ENCODE data around the gene P2RX5.
"Not testable (repeated sequence)": the region's sequence is repeated elsewhere in the genome, so short reads cannot be mapped to it uniquely, and the experiment has no call there.

P2RX5 gene, protein sequence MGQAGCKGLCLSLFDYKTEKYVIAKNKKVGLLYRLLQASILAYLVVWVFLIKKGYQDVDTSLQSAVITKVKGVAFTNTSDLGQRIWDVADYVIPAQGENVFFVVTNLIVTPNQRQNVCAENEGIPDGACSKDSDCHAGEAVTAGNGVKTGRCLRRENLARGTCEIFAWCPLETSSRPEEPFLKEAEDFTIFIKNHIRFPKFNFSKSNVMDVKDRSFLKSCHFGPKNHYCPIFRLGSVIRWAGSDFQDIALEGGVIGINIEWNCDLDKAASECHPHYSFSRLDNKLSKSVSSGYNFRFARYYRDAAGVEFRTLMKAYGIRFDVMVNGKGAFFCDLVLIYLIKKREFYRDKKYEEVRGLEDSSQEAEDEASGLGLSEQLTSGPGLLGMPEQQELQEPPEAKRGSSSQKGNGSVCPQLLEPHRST

DNA sequence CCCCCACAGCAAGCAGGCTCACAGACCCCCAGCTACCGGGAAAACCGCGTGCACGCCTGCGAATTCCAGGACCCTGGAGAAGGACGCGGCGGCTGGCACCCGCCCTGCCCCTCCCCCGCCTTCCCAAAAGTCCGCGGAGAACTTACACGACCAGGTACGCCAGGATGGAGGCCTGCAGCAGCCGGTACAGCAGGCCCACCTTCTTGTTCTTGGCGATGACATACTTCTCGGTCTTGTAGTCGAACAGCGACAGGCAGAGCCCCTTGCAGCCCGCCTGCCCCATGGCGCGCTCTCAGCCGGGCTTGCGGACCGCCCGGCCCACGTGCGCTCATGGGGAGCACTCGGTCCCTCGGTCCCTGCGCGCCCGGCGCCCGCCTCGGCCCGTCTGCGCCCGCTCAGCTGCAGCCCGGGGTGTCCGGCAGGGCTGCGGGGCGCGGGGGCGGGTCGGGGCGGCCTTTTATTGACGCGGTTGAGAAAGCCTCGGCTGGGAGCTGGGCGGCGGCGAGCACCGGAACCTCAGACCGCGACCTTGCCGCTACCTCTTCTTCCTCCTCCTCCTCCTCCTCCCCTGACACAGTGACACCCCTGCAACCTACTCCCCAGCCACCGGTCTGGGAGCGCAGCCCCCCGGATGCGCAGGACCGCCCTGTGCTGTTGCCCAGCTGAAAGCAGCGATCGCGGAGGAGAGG is at the start of gene P2RX5:
TSS of gene P2RX5 (minus strand) at position 433 of the 689 bp plus-strand sequence. CDS start at position 283, 150 bp downstream.
- peak; percentile 38 for DNase-seq

DNA sequence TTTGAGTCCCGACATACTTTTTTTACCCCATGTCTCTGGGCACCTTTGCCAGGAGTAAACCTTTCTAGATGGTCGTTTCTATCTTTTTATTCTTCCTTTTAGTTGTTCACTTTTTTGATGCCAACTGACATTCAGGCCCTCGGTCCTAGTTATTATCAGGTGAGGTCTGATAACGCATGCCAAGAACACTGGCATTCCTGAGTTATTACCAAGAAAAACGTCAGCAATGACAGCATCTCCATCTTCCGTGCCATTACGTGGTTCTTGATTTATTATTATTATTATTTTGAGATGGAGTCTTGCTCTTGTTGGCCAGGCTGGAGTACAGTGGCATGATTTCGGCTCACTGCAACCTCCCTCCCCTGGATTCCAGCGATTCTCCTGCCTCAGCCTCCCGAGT is 49.1 kb upstream of the P2RX5 start:
- DNase-seq = no peak

DNA sequence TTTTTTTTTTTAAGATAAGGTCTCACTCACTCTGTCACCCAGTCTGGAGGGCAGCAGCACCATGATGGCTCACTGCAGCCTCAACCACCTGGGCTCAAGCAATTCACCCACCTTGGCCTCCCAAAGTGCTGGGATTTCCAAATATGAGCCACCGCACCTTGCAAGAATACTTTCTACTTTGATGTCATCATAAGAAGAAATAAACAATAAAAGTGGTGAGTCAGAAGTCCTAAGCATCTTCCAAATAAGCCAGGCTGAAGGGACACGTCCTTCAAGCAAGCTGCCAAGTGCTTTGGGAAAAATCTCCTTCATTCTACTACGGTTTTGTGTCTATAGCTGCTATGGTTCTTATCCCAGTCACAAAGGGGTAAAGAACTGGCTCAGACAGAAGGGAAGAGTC is 48.1 kb upstream of the P2RX5 start:
- no peak for DNase-seq

DNA sequence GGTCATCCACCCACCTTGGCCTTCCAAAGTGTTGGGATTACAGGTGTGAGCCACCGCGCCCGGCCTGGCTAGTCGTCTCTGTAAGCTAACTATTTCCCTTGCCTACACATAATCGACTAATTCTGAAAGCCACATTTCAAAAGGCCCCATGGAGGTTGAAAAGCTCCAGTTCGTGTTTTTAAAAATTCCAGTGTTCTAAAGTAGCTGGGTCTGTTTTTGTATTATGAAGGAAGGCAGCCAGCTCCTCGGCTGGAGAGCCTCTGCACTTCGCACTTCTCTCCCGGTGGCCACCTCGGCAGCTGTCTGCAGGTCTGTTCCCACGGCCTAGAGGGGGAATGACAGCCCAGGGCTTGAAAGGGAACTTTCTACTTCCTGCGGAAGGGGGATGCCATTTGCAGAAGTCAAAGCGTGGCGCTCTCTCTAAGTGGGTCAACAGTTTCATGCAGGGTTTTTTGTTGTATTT is 44.7 kb upstream of the P2RX5 start:
- no peak for DNase-seq

DNA sequence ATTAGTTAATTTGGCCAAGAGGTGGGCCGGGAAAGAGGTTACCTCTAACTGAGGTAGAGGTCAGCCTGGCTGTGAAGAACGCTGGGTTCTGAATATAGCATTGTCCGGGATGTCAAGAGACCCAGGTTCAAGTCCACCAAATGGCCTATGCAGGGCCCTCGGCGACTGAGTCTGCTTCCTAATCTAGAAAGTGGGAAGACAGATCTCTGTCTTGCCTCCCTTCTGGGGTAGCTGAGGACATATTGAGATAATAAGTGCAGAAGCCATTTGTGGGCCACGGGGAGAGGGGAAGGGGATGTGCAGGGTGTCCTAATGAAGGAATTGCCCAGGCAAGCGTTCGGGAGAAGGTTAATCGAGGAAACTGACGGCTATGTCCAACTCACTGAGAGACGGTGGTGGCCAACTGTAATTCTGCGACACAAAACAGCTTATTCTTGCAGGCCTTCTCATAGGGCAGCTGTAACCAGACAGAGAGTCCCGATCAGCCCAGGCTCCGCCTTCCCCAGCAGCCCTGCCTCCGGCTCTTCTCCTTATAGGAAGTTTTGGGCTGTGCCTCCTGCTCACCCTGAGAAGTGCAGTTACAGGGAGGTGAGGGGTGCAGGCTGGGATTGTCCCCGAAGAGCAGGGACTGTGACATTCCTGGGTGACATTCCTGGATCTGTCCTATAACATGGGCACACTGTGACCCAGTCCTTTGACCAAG is 43.6 kb upstream of the P2RX5 start:
- DNase-seq = no peak

DNA sequence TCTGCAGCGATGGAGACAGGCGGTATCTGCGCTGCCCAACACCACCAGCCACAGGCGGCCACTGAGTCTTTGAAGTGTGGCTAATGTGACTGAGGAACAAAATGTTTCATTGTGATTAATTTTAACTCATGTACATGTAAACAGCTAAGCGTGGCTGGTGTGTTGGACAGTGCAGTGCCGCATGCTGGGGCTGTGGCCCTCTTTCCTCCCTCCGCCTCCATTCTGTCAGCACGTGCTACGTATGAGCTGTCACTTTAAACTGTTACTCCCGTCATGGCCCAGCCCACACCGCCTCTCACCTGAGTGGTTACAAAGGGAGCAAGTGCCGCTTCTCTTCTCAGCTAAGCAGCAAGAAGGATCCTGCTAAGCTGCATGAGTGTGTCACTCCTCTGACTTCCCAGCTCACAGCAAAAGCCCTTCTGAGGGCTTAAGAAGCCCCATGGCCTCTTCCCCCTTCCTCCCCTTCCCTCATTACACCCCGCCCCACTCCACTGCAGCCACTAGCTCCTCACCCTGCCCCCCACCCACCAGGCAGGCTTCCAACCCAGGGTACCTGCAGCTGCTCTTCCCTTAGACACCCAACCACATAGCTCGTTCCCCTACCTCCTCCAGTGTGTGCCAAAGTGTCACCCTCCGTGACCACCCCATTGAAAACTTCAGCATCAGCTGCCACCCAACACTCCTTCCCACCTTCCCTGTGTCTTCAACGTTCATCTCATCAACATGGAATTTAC is 42.8 kb upstream of the P2RX5 start:
- peak; percentile 78 for DNase-seq

DNA sequence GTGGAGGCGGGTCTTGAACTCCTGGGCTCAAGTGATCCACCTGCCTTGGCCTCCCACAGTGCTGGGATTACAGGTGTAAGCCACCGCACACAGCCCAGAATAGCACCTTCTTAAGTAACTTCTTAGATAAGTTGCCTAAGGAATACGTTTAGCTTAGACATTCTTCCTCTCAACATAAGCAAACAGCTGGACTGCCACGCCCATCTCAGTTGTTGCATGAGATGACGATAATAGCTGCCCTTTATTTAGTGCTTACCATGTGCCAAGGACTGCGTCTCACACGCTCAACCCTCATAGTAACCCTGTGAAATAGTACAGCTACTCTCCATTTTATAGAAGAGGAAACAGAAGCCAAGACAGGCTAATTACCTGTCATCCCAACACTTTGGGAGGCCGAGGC is 39.6 kb upstream of the P2RX5 start:
- DNase-seq = no peak

DNA sequence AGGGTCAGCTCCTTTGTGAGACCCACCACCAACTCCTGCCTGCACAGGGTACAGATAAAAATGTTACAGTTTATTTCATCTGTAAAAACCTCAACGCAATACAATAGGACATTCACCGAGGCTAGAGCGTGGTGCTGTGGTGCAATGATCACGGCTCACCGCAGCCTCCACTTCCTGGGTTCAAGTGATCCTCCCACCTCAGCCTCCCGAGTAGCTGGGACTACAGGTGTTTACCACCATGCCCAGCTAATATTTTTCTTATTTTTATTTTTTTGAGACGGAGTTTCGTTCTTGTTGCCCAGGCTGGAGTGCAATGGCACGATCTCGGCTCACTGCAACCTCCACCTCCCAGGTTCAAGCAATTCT is 38.9 kb upstream of the P2RX5 start:
- not testable (repeated sequence) for DNase-seq

DNA sequence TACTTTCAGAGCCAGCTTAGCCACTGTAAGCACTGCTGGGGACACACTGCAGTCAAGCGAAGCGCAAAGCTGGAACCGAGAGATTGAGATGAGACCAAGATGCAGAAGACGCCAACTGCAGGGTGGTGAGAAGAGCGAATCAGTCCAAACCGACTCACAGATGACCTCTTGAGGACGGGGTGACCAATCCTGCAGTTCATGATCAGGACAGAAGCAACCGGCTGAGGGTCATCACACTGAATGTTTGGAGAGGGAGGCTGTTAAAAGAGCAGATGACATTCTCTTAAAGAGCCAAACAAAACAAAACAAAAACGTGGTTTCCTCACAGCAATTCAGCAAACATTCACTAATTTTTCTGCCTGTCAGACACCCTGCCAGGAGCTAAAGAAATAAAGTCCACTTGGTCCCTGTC is 36.3 kb upstream of the P2RX5 start:
- no peak for DNase-seq

DNA sequence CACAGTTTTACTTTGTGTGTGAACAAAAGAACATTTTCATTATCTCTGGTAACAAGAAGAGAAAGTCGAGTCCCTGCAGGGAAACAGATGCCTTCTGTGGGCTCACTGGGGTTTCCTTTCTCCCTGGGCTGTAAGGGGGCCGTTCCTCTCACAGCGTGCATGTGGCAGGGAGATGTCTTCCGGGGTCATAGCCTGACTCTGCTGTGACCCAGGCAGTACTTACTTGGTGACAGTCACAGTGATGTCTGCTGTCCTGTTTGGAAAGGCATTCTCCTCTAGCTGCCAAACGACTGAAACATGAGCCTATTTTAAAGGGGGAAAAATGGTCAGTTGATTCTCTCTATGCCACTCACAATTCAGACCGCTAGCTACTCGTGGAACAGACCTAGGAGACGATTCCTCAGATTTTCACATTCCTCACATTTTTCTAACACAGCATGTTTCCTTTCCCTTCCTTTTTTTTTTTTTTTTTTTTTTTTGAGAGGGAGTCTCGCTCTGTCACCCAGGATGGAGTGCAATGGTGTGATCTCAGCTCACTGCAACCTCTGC is 35.0 kb upstream of the P2RX5 start:
- no peak for DNase-seq

DNA sequence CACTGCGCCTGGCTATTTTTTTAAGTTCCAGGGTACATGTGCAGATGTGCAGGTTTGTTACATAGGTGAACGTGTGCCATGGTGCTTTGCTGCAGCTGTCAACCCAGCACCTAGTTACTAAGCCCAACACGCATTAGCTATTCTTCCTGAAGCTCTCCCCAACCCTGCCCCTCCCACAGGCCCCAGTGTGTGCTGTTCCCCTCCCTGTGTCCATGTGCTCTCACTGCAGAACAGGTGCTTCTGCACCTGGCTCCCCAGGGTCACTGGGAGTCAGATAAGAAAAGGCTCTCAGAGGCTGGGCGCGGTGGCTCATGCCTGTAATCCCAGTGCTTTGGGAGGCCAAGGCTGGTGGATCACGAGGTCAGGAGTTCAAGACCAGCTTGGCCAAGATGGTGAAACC is 33.9 kb upstream of the P2RX5 start:
- DNase-seq = no peak

DNA sequence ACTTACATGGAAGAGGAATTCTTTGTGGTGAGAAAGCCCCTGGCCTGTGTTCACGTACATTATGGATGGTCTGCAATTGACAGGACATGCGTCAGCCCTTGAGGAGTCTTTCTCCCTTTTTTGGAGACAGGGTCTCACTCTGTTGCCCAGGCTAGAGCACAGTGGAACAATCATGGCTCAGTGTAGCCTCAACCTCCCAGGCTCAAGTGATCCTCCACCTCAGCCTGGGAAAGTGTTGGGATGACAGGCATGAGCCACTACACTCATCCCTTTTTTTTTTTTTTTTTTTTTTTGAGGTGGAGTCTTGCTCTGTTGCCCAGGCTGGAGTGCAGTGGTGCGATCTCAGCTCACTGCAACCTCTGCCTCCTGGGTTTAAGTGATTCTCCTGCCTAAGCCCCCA is 32.1 kb upstream of the P2RX5 start:
- not testable (repeated sequence) for DNase-seq

DNA sequence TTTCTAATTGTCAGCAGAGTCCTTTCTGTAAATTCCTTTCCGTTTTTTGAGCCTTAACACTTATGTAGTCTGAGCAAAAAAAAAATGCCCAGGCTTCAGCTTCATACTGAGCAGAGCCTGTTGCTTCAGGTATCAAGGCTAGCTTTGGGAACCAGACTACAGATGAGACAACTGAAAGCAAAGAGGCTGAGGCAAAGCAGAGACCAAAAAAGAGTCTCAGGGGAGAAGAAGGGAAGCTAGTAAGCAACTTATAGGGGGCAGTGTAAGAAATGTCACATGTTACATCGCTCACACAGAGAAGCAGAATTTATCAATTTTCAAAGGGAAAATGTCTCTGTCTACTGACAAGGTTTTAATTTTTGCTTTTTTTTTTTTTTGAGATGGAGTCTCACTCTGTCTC is 31.1 kb upstream of the P2RX5 start:
- no peak for DNase-seq

DNA sequence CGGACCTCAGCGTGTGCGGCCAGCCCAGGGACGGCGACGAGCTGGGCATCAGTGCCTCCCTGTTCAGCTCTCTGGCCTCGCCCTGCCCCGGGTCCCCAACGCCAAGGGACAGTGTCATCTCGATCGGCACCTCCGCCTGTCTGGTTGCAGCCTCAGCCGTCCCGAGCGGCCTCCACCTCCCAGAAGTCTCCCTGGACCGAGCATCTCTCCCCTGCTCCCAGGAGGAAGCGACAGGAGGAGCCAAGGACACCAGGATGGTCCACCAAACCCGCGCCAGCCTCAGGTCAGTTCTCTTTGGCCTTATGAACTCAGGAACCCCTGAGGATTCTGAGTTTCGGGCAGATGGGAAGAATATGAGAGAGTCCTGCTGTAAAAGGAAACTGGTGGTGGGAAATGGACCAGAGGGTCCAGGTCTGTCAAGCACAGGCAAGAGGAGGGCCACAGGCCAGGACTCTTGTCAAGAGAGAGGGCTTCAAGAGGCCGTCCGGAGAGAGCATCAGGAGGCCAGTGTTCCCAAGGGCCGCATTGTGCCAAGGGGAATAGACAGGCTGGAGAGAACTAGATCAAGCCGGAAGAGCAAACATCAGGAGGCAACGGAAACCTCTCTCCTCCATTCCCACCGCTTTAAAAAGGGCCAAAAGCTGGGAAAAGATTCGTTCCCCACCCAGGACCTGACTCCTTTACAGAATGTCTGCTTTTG is 28.6 kb upstream of the P2RX5 start:
- DNase-seq = no peak

DNA sequence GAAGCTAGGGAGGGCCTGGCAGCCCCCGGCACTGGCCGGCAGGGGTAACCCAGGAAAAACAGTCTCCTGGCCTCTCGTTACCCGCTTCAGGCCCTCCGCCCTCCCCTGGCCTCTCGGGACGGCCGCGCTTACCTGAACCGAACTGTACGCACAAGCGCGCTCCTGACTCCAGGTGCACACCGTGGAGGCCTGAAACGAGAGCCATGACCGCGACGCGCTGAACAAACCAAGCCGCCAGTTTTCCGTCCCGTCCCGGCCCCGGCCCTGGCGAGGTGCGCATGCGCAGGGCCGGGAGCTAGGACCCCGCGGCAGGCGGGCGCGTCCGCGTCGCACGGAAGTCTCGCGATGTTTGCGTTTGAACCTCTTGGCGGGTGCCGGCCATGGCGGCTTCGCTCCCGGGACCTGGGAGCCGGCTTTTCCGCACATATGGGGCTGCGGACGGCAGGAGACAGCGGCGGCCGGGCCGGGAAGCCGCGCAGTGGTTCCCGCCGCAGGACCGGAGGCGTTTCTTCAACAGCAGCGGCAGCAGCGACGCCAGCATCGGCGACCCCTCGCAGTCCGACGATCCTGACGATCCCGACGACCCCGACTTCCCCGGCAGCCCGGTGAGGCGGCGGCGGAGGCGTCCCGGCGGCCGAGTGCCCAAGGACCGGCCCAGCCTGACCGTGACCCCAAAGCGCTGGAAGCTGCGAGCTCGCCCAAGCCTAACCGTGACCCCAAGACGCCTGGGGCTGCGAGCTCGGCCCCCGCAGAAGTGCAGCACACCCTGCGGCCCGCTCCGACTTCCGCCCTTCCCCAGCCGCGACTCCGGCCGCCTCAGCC is 27.8 kb upstream of the P2RX5 start, which contains the start of gene HASPIN:
TSS of gene HASPIN (plus strand) at position 348 of the 822 bp plus-strand sequence. CDS start at position 381, 33 bp downstream.
- peak; percentile 92 for DNase-seq

DNA sequence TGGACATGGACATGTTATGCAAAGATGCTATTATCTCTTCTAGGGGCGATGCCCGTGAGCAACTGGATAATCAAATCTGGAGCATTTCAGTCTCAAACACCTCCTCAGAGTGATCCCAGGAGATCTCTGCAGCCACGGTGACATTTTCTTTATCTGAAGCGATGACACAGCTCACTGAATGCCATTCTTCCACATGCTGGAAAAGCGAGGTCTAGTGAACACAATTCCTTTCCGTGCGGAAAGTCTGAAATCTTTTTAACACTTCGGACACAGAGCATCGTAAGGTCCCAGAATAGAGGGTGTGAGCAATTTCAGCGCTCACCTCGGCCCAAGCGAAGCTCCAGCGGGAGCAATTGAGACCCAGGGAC is 27.2 kb upstream of the P2RX5 start:
- no peak for DNase-seq

DNA sequence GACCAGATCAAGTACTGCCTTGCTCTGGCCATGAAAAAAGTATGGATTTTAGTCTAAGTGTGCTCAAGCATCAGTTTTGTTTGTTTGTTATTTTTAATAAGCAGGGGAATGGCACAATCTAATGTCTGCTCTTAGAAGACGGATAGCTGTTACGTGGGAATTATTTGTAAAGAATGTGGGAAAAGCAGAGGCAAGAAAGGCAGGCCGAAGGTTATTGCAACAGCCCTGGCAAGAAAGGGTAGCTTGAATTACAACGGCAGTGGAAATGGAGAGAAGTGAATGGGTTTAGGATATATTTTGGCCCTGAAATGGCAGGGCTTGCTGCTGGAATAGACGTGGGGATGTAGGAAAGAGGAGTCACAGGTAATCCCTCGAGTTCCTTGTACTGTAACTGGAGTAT is 26.8 kb upstream of the P2RX5 start:
- no peak for DNase-seq

DNA sequence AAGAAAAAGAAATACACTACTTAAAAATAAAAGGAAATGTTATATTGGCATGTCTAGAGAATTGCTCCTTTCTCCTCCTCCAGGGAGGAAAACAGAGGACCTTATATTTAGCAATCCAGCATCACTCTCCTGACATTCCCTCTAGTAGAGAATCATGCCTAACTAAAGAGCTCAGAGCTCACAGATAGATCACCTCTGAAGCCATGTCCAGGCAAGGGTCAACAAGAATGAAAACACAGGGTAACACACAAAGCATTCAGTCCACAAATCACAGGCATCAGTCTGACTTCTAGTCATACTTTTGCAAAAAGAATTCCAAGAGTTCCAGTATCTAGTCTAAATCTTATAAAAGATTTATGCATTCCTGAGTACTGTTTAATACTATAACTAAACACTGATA is 23.3 kb upstream of the P2RX5 start:
- DNase-seq = no peak

DNA sequence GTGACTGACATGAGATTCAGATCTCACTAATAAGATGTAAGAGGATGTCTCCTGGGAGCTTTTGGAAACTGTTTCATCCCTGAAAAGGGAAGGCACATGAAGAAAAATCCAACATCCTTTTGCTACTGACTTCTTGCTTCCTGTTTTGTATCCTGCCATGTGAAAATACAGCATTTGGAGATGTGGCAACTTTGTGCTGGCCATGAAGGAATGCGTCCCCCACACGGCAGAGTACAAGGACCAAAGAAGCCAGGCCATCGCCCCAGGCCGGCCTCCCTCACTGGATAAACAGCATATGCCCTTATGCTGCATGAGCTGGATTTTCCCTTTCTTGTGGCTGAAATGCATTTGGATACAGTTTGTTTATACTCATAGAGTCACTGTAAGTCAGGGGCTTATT is 22.2 kb upstream of the P2RX5 start:
- no peak for DNase-seq

DNA sequence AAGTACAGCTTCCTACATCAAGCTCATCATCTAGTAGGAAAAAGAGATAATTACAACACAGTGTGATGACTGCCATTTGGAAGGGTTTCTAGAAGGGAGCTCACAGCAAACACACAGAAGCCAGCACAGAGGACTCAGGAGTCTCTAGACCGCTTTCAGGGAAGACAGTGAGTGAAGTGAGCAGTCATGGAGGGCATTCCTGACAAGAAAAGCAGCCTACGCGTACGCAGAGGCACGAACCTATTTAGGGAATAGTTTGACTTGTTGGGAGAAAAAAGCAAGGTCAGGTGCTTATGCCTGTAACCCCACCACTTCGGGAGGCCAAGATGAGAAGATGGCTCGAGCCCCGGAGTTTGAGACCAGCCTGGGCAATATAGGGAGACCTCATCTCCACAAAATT is 19.3 kb upstream of the P2RX5 start:
- DNase-seq = no peak

DNA sequence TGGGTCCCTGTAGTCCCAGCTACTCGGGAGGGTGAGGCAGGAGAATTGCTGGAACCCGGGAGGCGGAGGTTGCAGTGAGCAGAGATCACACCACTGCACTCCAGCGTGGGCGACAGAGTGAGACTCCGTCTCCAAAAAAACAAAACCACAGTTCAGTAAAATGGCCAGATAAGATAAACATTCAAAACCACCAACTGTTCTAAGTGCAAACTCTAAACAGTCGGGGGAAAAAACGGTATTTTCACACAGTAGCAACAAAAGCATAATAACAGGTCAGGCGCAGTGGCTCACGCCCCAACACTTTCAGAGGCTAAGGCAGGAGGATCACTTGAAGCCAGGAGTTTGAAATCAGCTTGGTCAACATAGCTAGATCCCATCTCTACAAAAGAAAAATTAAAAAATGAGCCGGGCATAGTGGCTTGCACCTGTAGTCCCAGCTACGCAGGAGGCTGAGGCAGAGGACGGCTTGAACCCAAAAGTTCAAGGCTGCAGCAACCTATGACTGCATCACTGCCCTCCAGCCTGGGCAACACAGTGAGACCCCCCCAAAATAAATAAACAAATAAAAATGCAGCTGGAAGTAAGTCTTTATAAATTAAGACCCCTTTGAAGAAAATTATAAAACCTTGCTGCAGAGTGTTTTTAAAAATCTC is 17.0 kb upstream of the P2RX5 start:
- DNase-seq = no peak
